Cortex of kidney (tissue), 1 donor: ENCODE data around the gene HPN.
"Not testable (repeated sequence)": the region's sequence is repeated elsewhere in the genome, so short reads cannot be mapped to it uniquely, and the experiment has no call there.

Source experiments
- DNase-seq: peaks from one replicate; lab custom pipeline; 2025; lab: John Stamatoyannopoulos, UW

HPN gene

GRCh38 chr19:35041548-35042055 lies at the start of gene HPN:
TSS of gene HPN (plus strand) at chr19:35041721. CDS start at chr19:35042507, 786 bp downstream.
- DNase-seq = no peak

- DNase-seq = not testable (repeated sequence)
These were observed 48.9 kb upstream of the HPN start for GRCh38 chr19:34992582-34992981.

GRCh38 chr19:34994286-34994642 lies 47.3 kb upstream of the HPN start:
- DNase-seq = no peak

- DNase-seq = no peak
These were observed 46.6 kb upstream of the HPN start for GRCh38 chr19:34994643-34995541.

GRCh38 chr19:34995551-34995950 lies 46.0 kb upstream of the HPN start:
- DNase-seq = no peak

GRCh38 chr19:34997071-34997617 lies 44.4 kb upstream of the HPN start:
- no peak for DNase-seq

GRCh38 chr19:34998224-34998623 lies 43.3 kb upstream of the HPN start:
- not testable (repeated sequence) for DNase-seq

GRCh38 chr19:34998777-34999497 lies 42.6 kb upstream of the HPN start:
- no peak for DNase-seq

- no peak for DNase-seq
These were observed 41.8 kb upstream of the HPN start, which contains the start of gene GRAMD1A for GRCh38 chr19:34999498-35000337. TSS of gene GRAMD1A (plus strand) at chr19:35000323. CDS start at chr19:35000479, 156 bp downstream.

GRCh38 chr19:35000338-35000646 lies 41.2 kb upstream of the HPN start:
- DNase-seq = no peak

- DNase-seq = no peak
These were observed 40.6 kb upstream of the HPN start for GRCh38 chr19:35000647-35001501.

GRCh38 chr19:35002037-35002535 lies 39.4 kb upstream of the HPN start:
- no peak for DNase-seq

- no peak for DNase-seq
These were observed 36.8 kb upstream of the HPN start for GRCh38 chr19:35004517-35005255.

GRCh38 chr19:35005256-35005977 lies 36.1 kb upstream of the HPN start:
- no peak for DNase-seq

GRCh38 chr19:35006007-35006341 lies 35.5 kb upstream of the HPN start:
- not testable (repeated sequence) for DNase-seq

GRCh38 chr19:35006342-35006998 lies 35.1 kb upstream of the HPN start:
- DNase-seq = no peak

GRCh38 chr19:35006999-35007365 lies 34.5 kb upstream of the HPN start:
- DNase-seq = no peak

GRCh38 chr19:35007427-35007826 lies 34.1 kb upstream of the HPN start:
- not testable (repeated sequence) for DNase-seq

GRCh38 chr19:35008891-35009341 lies 32.6 kb upstream of the HPN start:
- DNase-seq = no peak
